Inflammatory macrophage (primary cell): ENCODE data around the gene PTPRO.

Source experiments
- DNase-seq, 2 donors: peaks; one replicate each; pipeline ENCODE4 v3.0.0-alpha.2; 2020 to 2022

The PTPRO gene

DNA sequence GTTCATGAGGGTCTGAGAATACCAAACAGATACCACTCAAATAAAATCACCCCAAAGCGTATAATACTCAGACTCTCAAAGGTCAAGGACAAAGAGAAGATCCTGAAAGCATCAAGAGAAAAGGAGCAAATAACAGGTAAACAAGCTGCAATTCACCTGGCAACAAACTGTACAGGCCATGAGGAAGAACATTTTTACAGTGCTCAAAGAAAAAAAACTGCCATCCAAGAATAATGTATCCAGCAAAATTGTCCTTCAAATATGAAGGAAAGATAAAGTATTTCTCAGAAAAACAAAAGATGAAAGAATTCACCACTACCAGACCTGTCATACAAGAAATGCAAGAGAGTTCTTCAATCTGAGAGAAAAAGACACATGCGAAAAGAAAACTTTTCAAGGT lies 206.4 kb downstream of the PTPRO start:
- DNase-seq = no peak

DNA sequence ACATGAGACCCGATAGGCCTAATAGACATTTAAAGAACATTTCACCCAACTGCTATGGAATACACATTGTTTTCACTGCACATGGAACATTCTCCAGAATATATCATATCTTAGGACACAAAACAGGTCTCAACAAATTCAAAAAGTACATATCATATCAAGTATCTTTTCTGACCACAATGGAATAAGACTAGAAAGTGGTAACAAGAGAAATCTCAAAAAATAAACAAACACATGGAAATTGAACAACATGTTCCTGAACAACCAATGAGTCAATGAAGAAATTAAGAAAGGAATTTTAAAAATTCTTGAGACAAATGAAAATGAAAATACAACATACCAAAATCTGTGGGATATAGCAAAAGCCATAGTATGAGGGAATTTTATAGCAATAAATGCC lies 208.1 kb downstream of the PTPRO start:
- DNase-seq = no peak

DNA sequence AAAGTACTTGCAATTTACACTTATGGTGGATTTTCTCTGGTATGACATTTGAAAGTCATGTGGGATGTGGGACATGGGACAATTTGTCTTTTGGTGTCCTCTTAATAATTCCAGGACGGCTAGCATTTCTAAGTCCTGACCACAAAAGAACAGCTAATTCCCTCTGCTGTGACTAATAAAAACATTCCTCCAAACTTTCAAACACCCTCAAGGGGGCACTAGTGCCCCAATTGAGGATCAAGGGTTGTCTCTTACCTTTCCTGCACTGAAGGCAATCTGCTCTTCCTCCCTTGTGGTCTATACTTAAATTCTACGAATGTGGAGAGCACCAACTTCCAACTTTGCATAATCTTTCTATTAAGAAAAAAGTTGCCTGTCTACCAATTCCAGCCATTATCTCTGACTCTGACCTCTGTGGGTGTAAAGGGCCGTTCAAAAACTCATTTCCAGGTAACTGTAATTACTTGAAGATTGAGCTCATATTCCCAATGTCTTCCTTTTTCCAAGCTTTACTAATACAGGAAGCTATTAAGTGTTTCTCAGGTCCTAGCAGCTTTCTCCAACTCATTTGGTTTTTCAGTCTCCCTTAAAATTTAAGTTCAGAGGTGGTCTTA lies 210.2 kb downstream of the PTPRO start:
- peak; percentile 77 to 82 for DNase-seq

DNA sequence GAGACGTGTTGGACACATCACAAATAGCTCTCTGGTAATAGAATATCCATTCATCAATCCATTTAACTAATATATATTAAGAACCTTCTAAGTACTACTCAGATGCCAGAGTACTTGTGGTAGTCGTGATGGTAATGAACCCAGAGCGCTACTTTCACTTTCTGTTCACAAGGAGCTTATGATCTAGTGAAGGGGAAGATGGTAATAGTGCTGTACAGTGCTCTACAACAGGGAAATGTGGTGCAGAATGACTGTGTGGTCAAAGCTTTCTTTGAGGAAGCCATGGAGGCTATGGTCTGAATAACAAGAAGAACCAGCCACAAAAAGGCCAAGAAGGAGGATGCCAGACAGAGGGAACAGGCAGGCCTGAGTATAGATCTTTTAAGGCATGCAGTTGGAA lies 212.0 kb downstream of the PTPRO start:
- peak; percentile 74 to 79 for DNase-seq

DNA sequence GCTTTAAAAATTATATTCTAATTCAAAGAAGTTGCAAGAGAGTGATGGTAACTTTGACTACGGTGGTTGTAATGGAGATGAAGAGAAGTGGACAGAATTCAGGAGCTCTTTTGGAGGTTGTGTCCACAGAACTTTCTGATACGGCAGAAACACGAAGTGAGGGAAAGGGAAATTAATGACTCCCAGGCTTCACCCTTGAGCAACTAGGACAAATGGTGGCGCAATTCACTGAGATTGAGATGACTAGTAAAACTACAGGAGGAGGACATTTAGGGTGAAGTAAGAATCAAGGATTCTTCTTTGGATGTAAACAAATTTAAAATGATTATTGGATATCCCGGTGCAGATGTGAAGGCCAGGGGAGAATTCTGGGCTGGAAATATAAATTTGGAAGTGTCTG lies 212.6 kb downstream of the PTPRO start:
- peak; percentile 85 to 90 for DNase-seq

DNA sequence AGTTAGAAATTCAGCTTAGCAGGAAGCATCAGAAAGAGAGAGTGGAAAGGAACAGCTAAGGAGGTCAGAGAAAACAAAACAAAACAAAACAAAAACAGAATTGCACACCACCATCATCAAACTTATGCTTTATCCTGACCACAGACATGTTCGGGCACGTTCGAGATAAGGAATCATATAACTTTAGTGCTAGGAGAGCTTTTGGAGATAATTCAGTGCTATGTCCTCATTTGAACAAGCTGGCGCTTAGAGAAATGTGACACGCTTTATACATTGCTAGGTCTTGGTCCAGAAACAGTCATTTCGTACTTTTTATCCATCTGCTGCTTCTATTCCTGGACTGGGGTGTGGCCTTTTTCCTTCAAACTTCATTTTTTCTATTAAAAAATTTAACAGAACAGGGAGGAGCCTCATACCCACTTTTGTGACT lies 213.1 kb downstream of the PTPRO start:
- DNase-seq = peak in 1 of 2 donors; percentile 19

DNA sequence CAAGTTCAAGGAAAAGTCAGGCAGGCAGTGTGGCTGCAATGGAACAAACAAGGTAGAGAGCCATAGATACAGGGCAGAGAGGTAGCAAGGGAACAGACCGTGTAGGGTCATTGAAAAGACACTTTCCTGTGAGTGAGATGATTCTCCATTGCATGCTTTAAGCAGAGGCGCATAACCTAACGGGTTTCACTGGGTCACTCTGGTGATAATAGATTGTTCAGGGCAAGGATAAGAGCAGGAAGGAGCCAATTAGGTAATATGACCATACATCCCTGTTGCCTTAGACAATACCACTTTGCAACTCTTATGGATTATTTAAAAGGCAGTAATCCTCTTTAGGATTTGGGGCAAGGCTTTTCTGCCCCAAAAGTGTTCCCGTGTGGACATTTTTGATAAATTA lies 214.1 kb downstream of the PTPRO start:
- no peak for DNase-seq

DNA sequence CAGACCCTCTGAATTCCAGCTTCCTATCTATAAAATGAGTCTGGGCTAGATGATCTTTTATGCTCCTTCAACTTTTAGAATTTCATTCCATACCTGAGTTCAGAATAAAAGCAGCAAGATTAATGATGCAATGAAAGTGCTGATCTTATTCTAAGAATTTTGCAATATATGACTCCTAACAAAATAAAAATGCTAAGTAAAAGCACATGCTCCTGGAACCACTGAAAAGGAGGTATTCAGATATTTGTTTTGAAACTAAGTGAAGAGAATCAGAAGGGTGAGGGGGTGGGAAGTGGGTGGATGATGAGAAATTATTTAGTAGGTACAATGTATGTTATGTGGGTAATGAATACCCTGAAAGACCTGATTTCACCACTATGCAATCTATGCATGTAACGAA lies 216.6 kb downstream of the PTPRO start:
- DNase-seq = peak; percentile 27 to 43

DNA sequence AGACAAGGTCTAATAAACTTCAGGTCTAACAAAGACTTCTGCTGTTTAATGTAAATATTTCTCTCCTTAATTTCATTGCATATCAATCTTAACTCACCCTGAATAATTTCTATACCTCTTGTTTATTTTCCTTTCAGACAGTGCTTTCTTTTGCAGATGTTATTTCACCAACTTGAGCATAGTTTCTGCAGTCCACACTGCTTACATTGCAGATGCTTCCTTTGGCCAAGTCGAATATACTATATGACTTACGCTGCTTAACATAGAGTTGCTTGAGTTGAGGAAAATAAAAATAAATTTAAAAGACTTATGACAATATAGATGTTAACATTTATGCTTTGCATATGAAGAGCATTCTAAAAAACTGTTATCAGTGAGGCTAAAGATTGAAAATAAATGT lies 217.7 kb downstream of the PTPRO start:
- no peak for DNase-seq

DNA sequence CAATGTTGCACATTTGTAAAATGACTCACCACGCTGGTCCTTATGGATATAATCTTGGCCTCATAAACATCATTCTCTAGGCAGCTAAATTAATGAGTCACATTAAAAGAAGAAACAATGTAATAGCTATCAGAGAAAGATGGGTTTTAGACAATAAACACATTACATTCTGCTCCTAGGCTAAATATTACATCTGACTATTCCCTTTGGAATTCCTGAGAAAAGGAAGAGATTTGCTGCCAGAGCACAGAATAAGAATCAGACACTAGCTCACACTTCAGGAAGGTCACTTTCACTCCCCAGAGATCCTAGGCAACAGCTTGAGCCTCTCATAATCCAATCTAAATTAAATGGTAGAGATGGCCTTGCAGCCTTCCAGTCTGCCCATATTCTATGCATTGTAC lies 218.2 kb downstream of the PTPRO start:
- DNase-seq = no peak

DNA sequence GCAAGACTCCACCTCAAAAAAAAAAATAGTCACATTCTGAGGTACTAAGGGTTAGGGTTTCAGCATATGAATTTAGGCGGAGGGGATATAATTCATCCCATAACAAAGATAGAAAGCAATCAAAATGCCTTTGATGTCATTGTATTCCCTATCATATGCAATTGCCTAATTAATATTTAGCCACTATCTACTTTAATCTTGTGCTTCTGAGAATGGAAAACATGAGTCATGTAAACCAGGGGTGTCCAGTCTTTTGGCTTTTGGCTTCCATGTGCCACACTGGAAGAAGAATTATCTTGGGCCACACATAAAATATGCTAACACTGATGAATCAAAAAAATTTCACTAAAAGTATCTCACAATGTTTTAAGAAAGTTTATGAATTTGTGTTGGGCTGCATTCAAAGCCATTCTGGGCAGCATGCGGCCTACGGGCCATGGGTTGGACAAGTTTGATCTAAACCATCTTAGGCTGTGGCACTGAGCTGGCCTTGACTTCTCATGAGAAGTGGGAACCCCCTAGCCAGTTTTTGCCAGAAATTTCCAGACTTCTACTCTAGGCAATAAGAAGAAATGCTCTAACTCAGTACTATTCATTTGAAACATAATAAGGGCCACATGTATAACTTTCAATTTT lies 219.8 kb downstream of the PTPRO start:
- no peak for DNase-seq

DNA sequence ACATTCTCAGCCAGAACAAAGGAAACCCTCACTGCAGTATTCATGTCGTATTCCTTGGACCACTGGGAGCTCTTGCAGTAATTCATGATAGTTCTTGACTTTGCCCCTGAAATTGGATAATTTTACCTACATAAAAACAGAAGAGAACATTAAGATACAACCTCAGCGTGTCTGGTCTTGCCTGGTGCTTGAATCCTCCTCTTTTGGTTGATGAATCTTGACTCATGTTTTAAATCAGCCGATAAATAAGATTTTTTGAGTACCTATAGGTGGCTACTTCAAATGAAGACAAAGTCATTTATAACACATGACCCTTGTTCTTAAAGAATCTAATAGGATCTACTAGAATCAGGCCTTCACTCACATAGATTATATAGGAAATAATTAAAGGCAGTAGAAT lies 221.0 kb downstream of the PTPRO start:
- DNase-seq = no peak

DNA sequence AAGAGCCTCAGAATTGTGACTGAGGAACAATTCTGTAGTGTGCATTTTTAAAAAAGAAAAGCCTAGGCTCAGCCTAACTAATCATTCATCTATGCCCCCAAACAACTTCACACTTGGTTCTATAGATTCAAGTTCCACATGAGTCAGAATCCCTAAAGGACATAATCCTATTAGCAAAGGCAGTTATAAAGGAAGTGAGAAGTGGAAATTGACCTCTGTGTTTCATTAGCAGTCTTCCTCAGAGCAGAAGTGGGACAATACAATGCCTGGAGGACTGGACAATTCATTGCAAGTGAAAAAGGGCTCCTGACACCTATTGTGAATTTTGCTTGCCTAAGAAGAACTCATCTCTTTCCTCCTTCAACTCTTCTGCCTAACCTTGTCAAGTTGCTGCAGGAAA lies 222.3 kb downstream of the PTPRO start:
- peak; percentile 74 to 83 for DNase-seq

DNA sequence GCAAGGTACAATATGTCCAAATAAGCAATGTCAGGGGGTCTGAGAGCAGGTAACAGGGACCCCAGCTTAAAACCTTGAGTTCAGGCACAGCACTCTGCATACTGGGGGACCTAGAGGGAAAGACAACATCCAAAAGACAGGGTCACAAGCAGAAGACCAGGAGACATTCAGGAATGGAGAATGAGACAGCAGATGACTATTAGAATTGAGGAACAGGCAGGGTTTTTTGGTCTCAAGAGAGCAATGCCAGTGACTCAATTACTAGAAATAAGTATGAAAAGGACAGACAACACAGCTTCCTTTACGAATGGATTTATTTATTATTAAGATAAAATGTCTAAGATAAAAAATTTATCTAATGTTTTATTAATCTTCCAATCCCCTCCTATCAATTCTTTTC lies 223.0 kb downstream of the PTPRO start:
- peak; percentile 61 to 67 for DNase-seq

DNA sequence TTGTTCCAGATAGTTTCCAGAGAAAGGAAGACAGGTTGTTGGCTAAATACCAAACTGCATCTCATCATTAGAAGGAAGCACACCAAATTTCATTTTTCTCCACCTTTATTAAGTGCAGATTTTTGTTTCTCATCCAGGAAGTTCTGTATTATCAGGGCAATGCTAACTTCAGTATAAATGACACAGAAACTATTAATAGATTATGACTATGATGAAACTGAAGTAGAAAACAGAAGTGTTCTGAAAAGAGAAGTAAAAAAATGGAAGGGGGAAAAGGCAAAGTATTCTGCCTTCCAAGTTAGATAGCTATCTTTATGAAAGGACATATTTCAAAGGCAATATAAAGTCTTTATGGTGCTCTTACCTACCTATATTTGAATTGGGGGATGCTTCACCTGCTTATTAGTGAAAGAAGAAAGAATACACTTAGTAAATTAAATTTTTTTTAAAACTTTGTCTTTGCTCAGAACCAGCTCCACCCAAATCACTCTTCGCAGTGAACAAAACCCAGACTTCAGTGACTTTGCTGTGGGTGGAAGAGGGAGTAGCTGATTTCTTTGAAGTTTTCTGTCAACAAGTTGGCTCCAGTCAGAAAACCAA lies 223.9 kb downstream of the PTPRO start:
- peak; percentile 78 to 91 for DNase-seq

DNA sequence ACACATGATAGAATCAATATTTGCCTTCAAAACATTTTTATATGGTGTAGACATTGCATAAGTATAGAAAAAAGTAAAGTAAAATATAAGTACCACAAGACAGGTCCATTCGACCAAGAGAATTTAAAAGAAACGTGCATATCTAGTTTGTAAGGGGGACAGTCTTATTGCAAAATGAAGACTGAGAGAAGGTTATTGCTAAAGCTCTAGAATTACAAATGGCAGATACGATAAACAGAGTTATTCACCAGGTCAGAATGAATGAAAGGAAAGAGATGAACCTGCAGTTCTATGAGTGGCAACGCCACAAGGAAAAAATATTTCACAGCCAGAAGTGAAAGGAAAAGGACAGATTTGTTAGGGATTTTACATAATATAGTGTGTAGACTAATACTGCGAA lies 224.8 kb downstream of the PTPRO start:
- peak; percentile 12 to 69 for DNase-seq

DNA sequence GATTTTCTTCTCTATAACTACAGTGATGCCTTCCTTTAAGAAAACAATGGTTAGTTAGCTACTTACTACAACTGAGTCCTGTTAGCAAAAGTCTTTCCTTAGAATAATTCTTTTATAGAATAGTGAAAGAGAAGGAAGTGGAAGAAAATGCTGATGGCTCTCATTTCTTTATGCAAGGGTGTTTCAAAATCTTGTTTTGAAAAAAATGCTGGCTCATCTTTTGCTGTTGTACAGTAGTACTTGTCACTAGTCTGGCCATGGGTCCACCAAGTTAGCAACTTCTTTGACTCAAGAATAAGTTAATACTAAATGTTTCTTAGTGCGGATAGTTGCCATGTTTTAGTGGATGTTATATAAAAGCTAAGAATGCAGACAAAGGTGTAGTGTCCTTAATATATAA lies 225.4 kb downstream of the PTPRO start:
- DNase-seq = peak; percentile 75 to 91

DNA sequence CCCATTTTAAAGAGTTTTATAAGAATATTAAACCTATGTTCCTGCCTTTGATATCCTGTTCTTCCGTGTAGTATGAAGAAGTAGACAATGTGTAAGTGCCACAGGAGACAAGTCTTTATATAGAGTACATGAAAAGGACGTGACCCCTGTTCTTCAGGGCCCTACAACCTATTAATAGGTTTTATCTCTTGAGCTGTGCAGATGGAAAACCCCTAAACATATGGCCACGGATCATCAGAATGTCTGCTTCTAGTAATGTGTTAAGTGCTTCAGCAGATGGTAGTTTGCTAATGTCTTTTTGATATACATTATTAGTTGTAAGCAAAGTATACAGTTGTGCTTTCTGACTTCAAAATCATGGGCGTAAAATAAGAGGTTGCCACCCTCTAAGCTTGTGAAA lies 228.5 kb downstream of the PTPRO start:
- DNase-seq = no peak

DNA sequence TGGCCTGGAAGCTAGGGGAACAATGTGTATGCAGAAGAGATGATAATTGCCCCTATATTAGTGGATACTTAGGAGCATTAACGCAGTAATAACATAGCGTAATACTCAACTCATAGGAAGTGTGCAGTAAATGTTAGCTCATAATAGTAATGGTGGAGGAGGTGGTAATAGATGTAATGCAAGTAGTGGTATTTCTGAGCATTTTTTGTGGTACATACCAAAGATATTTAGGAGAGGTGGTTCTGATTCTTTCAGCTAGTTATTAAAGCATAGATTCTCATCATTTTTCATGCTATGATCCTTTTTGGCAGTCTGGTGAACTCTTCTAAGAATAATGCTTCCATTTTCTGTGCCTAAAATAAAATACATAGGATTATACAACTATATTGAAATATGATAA lies 233.1 kb downstream of the PTPRO start:
- DNase-seq = no peak

DNA sequence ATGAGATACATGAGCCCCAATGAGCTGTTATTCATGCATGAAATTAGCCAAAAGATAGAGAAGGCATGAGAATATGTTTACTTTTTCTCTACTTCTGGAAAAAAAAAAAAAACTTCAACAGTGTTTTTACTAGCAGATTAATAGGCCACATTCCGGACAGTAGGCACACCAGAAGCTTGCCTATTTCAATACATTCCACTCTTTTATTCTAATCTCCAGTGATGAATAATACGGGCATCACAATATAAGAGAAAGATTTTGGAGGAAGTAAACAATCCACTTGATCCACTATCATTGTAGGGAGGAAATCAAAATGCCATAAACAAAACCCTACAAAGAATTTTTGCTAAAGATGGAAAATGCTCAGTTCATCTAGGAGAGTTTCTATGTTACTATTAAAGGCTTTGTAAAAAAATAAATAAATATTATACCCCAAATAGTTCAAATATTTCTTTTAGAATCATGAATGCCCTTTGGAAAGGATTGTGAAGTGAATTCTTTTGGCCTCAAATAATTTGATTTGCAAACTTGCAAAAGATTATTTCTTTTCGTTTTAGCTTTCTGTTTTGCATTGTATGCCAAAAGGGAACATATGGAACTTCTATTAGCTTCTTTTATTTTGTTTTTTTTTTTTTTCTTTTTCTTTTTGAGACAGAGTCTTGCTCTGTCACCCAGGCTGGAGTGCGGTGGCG lies 234.2 kb downstream of the PTPRO start:
- no peak for DNase-seq

DNA sequence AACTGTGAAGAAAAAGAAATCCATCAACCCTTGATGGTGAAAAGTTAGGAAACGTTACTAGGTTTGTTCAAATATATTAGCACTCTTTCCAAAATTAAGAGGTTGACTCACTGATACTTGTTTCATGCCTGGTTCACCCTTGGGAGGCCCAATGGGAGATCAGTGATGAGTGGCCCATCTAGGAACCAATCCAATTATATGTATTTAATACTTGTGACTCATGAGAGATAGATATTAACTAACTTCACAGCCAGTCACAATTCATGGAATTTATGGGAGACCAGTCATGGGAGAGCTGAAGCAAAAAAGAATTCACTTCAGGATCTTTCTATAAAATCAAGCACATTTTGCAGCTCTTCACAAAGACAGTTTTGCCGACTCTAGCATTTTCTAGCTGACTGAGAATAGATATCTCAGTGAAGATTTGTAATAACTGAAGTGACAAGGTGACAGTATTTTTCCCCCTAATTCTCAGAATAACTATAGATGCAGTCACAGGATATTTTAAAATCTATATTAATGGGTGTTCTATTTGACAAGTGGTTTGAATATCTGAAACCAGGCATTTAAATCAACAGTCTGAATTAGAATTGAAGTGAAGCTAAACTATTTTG lies 236.7 kb downstream of the PTPRO start:
- no peak for DNase-seq

DNA sequence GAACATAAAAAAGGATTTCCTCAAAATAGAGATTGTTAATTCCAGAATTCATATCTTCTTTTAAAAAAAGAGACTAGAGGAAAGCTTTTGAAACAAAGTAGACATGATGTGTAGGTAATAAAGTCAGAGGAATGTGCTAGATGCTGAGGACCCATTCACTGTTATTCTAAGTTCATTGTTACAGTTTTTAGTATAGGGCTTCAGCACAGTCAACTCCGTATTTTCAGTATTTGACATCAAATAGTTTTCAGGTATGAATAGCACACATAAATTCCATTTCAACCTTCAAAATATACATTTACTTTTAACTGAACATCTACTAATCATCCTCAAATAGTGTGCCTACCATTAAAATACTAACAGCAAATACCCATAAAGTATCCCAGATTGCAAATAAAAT lies 239.1 kb downstream of the PTPRO start:
- DNase-seq = no peak

DNA sequence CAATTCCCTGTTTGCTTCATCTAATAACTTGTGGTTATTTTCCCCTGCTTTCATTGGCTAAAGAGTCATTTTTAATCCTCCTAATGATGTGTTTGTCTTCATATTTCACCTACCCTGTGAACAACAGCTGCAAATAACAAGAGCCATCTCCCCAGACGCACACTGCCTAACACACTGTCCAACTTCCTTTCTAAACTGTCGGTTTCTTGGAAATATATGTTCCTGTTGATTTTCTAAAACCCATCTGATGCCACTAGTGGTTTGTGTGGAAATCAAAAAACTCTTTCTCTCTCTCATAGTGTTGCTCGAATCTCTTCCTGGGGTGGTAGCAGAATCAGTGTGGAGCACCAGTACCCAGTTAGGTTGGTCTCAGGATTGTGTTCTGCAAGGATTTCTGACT lies 240.0 kb downstream of the PTPRO start:
- peak; percentile 45 to 72 for DNase-seq
